Ectodermal cell (in vitro differentiated cells): ENCODE measurements around the gene IGF2R.

ENCODE experiments used
- H3K27ac ChIP-seq: 2 replicates; pipeline ENCODE4 v1.7.0; 2013; ENCODE audit warnings: mild to moderate bottlenecking, low read depth, low read length; ENCODE audit not compliant: insufficient read depth, poor library complexity, severe bottlenecking
- H3K27me3 ChIP-seq: 2 replicates; pipeline ENCODE4 v1.7.0; 2013; ENCODE audit warnings: mild to moderate bottlenecking, low read length; ENCODE audit not compliant: insufficient read depth, control insufficient read depth, poor library complexity, severe bottlenecking
- H3K36me3 ChIP-seq: one replicate; pipeline ENCODE4 v1.7.0; 2013; ENCODE audit warnings: low read length; ENCODE audit not compliant: control insufficient read depth, insufficient read depth
- H3K4me1 ChIP-seq: one replicate; pipeline ENCODE4 v1.7.0; 2013; ENCODE audit warnings: low read length; ENCODE audit not compliant: control insufficient read depth, insufficient read depth
- H3K4me3 ChIP-seq: 2 replicates; pipeline ENCODE4 v1.7.0; 2013; ENCODE audit warnings: low read depth, low read length, control low read depth; ENCODE audit not compliant: insufficient read depth
- H3K9me3 ChIP-seq: 2 replicates; pipeline ENCODE4 v1.7.0; 2013; ENCODE audit warnings: mild to moderate bottlenecking, low read length, moderate library complexity; ENCODE audit not compliant: control insufficient read depth
- WGBS, 2 experiments: methylation state at CpG; one replicate each; pipeline ENCODE4 v1.1.7; 2013; ENCODE audit warnings: missing lambda C conversion rate in 2 of 2; 5-methylcytosine and 5-hydroxymethylcytosine counted together

IGF2R gene

DNA sequence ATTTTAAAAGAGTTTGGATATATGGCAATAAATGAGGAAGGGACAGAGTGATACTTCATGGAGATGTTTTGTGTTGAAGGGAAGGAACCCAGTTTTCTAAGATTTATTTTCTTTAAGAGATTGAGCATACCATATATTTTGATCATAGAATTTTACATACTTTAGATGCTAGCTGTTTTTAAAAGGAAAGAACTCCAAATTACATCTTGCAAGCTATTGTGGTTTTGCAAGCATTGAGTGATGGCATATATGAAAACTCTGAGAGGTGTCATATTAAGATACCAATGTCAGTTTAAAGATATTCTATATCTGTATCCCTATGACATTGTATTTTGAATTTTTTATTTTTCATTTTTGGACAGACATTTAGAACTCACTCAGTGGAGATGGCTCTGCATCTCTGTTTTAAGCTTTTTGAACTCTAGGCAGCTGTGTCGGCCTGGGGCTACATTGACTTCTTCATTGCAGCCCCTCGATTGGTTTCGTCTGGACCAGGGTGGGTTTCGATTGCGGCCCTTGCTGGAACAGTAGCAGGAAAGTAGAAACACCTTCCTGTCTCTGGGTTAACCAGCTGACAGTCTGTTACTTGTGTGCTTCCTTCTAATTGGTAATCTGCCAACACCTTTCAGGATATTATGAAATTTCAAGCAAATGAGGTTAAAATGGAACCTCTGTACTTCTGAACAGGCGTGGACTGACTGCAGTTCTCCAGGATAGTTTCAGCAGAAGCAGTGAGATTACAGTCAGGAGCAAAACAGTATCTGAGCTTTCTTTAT, 14.0 kb downstream of the IGF2R start:
- Histone ChIP-seq H3K4me3 (no peak overlapping the region), H3K9me3 (no peaks in the 10 kb centered on the region), H3K27ac (no peak overlapping the region), H3K36me3 (no peaks in the 10 kb centered on the region), H3K27me3 (peaks cover 5% of the 10 kb centered on the region), H3K4me1 (peaks cover 15% of the 10 kb centered on the region)
- WGBS, 2 experiments, result 95 to 98% methylated on average over 6 of the region's 6 CpGs

DNA sequence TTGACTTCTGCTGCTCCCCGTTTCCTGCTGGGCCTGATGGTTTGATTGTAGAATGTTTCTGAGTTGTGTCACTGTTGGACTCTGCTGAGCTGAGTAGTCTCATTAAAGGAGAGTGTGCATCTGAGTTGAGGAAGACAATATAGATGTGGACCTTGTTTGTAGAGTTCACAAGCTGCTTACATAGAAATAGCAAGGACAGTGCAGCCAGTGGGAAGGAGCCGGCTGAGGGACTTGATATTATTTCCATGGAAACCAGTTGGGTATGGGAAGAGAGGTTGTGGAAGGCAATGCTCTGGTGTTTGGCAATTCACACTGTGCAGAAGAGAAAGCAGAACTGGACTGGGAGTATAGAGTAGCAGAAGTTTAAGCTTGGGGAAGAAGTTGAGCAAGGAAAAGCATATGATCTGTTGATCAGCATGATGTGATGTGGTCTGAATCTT, 14.8 kb downstream of the IGF2R start:
- H3K9me3 ChIP-seq, result no peaks in the 10 kb centered on the region
- H3K27ac ChIP-seq, result no peak overlapping the region
- WGBS, 2 experiments, result 85 to 96% methylated on average over 2 of the region's 2 CpGs
- no peak overlapping the region for H3K4me3 ChIP-seq
- H3K4me1 ChIP-seq, result peaks cover 9% of the 10 kb centered on the region
- no peaks in the 10 kb centered on the region for H3K27me3 ChIP-seq
- no peaks in the 10 kb centered on the region for H3K36me3 ChIP-seq

DNA sequence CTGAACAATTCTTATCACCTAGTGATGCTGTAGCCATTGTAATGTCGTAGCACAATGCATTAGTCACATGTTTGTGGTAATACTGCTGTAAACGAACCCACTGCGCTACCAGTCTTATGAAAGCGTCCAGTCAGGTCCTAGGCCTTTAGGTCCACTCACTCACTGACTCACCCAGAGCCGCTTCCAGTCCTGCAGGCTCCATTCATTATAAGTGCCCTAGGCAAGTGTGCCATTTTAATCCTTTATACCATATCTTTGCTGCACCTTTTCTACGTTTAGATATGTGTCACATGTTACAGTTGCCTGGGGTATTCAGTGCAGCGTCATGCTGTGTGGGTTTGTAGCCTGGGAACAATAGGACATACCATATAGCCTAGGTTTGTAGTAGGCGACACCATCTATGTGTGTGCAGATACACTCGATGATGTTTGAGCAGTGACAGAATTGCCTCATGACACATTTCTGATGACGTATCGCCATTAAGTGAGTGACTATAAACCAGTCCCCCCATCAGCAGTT, 15.4 kb downstream of the IGF2R start:
- Histone ChIP-seq H3K27ac (no peak overlapping the region), H3K27me3 (no peaks in the 10 kb centered on the region), H3K9me3 (no peaks in the 10 kb centered on the region), H3K4me1 (peaks cover 3% of the 10 kb centered on the region), H3K4me3 (no peak overlapping the region), H3K36me3 (no peaks in the 10 kb centered on the region)
- 93 to 95% methylated on average over 11 of the region's 11 CpGs for WGBS, 2 experiments

DNA sequence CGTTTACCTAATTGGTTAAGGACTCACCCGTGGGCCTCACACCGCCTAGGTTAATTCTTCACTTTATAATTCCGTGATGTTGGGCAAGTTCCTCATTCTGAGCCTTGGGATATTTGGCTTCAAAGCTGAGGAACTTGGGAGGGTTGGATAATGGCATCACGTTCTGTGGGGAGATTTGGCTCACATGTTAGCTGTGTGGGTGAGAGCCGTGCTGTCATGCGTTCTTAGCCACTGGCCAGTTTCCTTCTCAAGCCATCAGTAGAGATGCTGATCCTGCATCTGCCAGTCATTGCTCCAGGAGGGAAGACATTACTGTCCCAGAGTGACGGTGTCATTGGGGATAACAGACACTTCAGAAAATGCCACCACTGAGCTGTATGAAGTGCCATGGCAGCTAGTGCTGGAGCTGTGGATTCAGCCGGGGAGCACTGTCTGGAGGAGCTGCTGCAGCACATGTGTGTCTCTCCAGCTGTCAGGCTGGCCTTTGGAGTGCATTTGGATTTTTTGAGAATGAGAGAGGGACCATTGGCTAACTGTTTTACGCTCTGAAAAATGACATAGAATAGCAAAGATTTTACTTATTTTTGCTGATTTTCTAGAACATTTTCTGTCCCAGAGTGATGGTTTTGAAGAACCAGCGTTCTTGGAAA, 16.5 kb downstream of the IGF2R start:
- Histone ChIP-seq H3K27me3 (no peaks in the 10 kb centered on the region), H3K36me3 (no peaks in the 10 kb centered on the region), H3K27ac (no peak overlapping the region), H3K4me3 (no peak overlapping the region), H3K9me3 (no peaks in the 10 kb centered on the region), H3K4me1 (no peaks in the 10 kb centered on the region)
- 94 to 96% methylated on average over 11 of the region's 11 CpGs for WGBS, 2 experiments

DNA sequence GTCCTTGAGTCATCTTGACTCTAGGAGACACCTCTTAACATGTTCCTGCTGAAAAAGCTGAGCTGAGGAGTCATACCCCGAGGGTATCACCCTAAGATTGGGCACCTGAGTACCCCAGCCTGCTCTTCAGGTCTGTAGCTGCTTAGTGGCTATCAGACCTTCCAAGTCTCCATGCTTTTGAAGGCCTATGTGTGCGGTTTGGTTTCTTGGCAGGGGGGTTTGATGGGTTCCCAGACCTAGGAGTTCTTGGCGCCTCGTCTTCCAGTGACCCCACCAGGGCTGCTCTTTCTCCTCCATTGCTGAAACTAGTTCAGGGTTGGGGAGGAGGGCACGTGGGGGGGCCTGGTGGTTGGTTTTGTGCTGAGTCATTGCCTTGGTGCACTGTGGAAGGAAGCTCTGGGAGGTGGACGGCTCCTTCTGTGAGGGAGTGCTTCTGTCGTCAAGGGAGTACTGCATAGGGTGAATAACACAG, 20.1 kb downstream of the IGF2R start:
- Histone ChIP-seq H3K9me3 (no peaks in the 10 kb centered on the region), H3K27ac (no peak overlapping the region), H3K36me3 (peaks cover 7% of the 10 kb centered on the region), H3K4me1 (no peaks in the 10 kb centered on the region), H3K4me3 (no peak overlapping the region), H3K27me3 (no peaks in the 10 kb centered on the region)
- 93 to 94% methylated on average over 7 of the region's 7 CpGs for WGBS, 2 experiments

DNA sequence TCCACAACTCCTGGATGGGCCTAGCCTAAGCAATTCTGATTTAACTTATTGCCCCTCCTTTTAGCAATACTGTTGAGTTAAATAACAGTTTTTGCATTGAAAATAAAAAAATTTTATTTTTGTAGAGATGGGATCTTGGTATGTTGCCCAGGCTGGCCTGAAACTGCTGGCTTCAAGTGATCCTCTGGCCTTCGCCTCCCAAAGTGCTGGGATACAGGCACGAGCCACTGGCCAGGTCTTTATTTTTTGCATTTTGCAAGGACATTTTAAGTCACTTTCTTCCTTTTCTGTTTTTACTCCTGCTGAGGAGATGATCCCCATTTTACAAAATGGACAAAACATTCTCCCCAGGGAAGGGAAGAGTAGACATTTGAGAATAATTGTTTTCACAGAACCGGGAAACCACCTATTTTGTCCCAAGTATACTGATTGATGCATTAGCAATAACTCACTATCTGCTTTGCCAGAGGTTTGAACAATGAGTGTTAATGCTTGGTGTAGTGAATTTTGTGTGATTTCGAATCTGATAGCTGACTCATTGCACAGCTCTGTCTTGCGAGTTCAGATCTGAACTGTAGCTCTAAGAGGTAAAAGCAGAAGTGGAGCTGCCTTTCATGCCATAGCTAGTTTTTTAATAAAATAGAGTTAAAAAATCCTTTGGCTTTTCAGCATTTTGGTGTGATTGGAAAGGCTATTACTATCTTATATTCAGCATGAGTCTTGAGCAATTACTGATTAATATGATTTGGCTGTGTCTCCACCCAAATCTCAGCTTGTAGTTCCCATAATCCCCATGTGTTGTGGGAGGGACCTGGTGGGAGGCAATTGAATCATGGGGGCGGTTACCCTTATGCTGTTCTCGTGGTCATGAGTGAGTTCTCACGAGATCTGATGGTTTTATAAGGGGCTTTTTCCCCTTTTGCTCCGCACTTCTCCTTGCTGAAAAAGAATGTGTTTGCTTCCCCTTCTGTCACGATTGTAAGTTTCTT, 20.9 kb downstream of the IGF2R start:
- H3K4me1 ChIP-seq, result no peaks in the 10 kb centered on the region
- H3K27me3 ChIP-seq, result no peaks in the 10 kb centered on the region
- no peak overlapping the region for H3K4me3 ChIP-seq
- H3K9me3 ChIP-seq, result no peaks in the 10 kb centered on the region
- no peak overlapping the region for H3K27ac ChIP-seq
- 88 to 89% methylated on average over 9 to 10 of the region's 10 CpGs for WGBS, 2 experiments
- peaks cover 7% of the 10 kb centered on the region for H3K36me3 ChIP-seq

DNA sequence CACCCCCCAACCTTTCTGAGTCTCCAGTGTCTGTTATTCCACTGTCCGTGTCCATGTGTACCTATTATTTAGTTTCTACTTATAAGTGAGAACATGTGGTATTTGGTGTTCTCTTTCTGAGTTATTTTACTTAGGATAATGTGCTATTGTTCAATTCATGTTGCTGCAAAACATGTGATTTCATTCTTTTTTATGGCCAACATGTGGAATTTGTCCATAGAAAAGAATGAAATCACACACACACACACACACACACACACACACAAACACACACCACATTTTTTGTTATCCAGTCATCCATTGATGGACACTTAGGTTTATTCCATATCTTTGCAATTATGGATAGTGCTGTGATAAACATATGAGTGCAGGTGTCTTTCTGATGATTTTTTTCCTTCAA, 23.5 kb downstream of the IGF2R start:
- H3K4me1 ChIP-seq, result no peaks in the 10 kb centered on the region
- H3K4me3 ChIP-seq, result no peak overlapping the region
- H3K36me3 ChIP-seq, result peaks cover 7% of the 10 kb centered on the region
- WGBS, 2 experiments, result 88% methylated on average over 1 of the region's 1 CpG; no CpG with 5 or more reads in 1 of the 2 experiments
- no peaks in the 10 kb centered on the region for H3K27me3 ChIP-seq
- H3K27ac ChIP-seq, result no peak overlapping the region
- no peaks in the 10 kb centered on the region for H3K9me3 ChIP-seq

DNA sequence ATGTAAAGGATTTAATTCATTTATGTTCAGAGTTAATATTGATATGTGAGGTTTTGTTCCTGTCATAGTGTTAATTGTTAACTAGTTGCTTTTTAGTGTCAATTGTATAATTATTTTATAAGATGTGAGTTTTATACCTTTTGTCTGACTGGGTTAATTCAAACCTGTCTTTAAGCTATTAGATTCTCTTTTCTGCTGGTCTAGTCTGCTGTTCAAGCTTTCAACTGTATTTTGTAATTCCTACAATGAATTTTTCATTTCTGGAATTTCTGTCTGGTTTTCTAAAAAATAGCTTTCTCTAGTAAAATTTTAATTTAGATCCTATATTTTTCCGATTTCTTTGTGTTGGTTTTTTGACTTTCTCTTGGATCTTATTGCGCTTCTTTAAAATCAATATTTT, 26.5 kb downstream of the IGF2R start:
- 98% methylated on average over 2 of the region's 2 CpGs; no CpG with 5 or more reads in 1 of the 2 experiments for WGBS, 2 experiments

DNA sequence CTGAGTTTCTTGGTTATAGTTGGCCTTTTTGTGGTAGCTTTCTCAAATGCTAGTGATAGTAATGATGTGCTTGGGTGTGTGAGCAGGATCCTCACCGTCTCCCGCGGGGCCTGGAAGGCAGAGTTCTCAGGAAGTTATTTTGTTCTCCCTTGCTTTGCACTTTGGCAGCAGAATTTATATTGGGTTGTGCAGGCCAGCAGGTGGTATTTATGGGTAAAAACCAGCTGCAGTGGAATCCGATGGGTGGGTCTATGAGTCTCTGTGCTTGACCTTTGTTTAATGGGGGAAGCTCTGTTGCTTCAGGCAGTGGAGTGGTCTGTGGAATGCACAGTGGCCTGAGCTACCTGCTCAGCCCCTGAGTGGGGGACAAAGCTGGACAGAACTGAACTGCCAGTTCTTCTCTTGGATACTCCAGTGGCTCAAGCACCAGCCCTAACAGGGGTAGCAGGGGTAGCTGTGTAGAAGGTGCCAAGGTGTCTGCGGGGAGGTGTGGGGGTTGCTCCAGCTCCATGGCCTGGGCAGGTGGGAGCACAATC, 27.3 kb downstream of the IGF2R start:
- H3K27ac ChIP-seq, result no peak overlapping the region
- WGBS, 2 experiments, result 87 to 92% methylated on average over 5 of the region's 5 CpGs
- no peak overlapping the region for H3K4me3 ChIP-seq
- no peaks in the 10 kb centered on the region for H3K27me3 ChIP-seq
- no peaks in the 10 kb centered on the region for H3K9me3 ChIP-seq
- no peaks in the 10 kb centered on the region for H3K4me1 ChIP-seq
- H3K36me3 ChIP-seq, result peaks cover 7% of the 10 kb centered on the region

More for the DNA sequence above, 26.5 kb downstream of the IGF2R start:
- H3K27ac ChIP-seq, result no peak overlapping the region
- H3K36me3 ChIP-seq, result peaks cover 7% of the 10 kb centered on the region
- H3K27me3 ChIP-seq, result no peaks in the 10 kb centered on the region
- H3K9me3 ChIP-seq, result no peaks in the 10 kb centered on the region
- no peaks in the 10 kb centered on the region for H3K4me1 ChIP-seq
- no peak overlapping the region for H3K4me3 ChIP-seq
